GM21390 (cell line): ENCODE measurements around the gene HBEGF.

Experiments used
- ATAC-seq: cut with Tn5 transposase; IDR thresholded peaks from one replicate; pipeline ENCODE4 v1.9.1; 2021; ENCODE audit not compliant: unreplicated experiment

The HBEGF gene

GRCh38 chr5:140309706-140310249 is 36.6 kb downstream of the HBEGF start:
- ATAC-seq, result no peak

GRCh38 chr5:140305471-140305870 is 40.9 kb downstream of the HBEGF start:
- ATAC-seq, result no peak

DNA sequence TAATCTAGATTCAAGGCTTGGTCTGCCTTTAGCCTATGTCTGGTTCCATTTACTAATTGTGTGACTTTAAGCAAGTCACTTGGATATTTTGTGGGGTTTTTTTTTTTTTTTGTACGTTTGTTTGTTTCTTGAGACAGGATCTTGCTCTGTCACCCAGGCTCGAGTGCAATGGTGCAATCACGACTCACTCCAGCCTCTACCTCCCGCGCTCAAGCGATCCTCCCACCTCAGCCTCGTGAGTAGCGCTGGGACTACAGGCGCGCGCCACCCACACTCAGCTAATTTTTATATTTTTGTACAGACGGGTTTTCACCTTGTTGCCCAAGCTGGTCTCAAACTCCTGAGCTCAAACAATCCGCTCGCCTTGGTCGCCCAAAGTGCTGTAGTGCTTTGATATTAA is 42.4 kb downstream of the HBEGF start:
- no peak for ATAC-seq

DNA sequence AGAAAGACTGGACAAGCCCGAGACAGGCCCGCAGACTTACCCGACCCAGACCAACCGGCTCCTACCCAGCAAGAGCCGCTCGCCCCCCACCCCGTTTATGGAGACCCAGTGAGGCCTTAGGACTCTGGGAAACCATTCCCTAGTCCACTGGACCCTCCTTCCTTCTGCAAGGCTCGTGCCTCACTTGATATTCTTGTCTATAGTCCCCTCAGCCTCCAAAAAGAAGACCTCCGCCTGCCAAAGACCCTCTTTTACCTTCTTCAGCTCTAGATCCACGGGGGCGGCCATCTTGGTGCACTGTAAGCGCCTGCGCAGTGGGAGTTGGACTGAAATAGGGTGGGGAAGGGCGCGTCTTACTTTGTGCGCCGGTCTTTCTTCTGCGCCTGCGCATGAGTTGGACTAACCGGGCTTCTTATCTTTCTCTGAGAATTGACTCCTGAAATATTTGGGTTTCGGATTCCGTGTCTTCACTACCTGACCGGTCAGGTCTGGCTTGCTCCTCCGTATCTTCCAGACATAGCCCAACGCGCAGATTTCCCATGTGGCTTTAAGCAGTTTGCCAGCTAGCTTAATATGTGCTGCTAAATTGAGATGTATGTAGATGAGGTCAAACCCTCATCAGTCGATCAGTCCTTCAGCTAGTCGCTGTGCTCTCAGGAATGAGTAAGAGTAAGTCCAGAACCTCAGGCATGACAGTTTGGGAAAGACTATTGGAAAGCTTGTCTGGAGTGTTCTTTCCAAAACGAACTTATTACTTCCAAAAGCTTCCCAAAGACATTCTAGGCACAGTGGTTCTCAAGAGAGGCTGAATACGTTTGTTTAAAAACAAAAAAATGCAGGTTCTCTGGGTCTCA is 43.4 kb downstream of the HBEGF start, which contains the start of gene PFDN1:
Gene PFDN1 (minus strand): TSS at position 316 of the 854 bp plus-strand sequence. CDS start 28 bp downstream, at position 288.
- peak; percentile 95 for ATAC-seq

DNA sequence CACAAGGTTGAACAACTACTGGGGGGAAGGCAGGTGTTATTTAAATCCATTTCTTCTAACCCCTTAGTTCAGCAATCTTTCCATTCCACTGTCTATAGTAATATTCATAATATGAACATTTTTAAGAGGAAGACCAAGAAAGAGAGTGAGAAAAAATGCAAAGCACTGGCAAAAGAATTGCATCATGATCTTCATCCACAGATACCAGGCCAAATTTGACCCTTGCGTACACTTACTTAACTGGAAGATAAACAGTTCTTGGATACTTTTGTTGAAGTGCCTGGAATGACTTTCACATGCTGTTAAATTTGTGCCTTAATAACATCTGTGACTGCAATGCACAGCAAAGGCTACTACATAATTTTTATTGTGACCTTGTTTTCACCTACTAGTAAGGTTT is 45.3 kb downstream of the HBEGF start:
- ATAC-seq, result no peak

DNA sequence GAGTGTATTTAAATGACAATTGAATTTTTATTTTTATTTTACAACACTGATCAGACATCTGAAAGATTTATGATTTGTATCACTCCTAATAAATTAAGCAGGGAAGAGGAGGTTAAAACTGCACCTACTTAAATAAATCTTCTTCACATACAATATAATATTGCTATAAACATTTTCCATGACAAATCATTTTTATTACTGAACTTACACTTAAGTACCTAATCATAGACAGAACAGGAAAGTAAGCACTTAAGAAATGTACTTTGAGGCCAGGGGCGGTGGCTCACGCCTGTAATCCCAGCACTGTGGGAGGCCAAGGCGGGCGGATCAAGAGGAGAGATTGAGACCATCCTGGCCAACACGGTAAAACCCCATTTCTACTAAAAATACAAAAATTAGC is 47.3 kb downstream of the HBEGF start:
- no peak for ATAC-seq

GRCh38 chr5:140298183-140298601 is 48.2 kb downstream of the HBEGF start:
- no peak for ATAC-seq

- ATAC-seq, result no peak
Observed at GRCh38 chr5:140297283-140297682, 49.1 kb downstream of the HBEGF start.

DNA sequence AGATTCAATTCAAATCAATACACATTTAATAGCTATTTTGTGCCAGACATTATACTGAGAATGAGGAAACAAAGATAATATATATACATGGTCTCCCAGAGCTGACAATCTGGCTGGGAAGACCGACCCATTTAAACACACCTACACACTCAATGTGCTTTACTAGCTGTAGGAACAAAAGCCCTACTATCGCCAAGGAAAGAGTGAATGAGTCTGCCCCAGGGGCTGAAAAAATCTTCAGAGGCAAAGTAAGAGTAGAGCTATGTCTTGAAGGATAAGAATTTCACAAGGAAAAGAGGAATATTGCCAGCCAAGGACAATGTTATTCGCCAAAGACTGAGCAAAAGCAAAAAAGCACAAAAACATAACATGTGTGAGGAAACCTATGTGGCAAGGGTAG is 50.1 kb downstream of the HBEGF start:
- ATAC-seq, result no peak

GRCh38 chr5:140295414-140295813 is 51.0 kb downstream of the HBEGF start:
- no peak for ATAC-seq

- ATAC-seq, result no peak
Observed at GRCh38 chr5:140294753-140295152, 51.6 kb downstream of the HBEGF start.

GRCh38 chr5:140293849-140294100 is 52.6 kb downstream of the HBEGF start:
- no peak for ATAC-seq

- ATAC-seq, result no peak
Observed at GRCh38 chr5:140293091-140293848, 53.1 kb downstream of the HBEGF start.

DNA sequence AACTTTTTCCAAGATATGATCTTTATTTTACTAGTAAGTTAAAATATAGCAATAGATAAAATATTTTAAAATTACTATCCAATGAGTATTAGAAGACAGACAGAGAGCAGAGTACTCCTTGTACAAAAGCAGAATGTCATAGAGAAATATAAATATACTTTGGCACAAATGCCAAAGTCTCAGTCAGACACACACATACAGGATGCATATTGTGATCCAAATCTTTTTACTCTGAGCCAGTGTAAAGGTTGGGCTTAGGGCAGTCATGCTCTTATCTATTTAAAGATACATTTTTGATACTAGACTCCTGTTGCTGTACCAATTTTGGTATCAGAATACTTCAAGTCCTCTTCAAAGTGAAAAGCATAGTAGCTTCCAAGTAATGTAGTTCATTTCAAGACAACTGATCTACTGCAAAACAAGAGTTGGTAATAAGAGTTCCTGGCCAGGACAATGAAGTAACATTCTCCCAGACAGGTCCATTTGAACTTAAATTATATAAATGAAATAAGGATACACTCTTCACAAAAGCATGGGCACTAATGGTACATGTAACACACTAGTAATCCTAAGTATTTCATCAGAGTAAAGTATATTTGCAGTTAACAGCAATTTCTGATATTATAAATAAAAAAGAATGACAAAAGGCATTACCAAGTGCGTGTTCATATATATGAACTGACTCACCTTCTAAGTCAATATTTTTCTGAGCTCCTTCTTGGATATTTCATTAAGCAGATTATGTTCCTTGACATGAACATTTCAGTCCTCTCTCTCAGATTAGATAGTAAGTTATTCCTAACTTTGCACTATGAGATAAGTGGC is 54.0 kb downstream of the HBEGF start:
- no peak for ATAC-seq

GRCh38 chr5:140287801-140288521 is 58.4 kb downstream of the HBEGF start:
- no peak for ATAC-seq

DNA sequence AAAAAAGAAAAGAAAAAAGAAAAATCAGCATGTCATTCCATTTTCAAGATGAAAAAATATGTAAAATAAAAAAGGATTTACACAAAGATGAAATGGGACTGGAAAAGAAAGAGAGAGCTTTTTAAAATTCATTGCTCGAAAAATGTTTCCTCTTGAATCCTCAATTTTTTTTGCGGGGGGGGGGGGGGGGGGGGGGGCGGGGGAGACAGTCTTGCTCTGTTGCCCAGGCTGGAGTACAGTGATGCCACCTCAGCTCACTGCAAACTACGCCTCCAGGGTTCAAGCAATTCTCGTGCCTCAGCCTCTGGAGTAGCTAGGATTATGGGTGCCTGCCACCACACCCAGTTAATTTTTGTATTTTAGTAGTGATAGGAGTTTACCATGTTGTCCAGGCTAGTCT is 60.0 kb downstream of the HBEGF start:
- no peak for ATAC-seq

- ATAC-seq, result no peak
Observed at GRCh38 chr5:140284013-140284412, 62.4 kb downstream of the HBEGF start.
